ACHN (cell line): Measurements from ENCODE around the gene NFKB1.

Experiments used
- DNase-seq: peaks from one replicate; pipeline ENCODE4 v3.0.0-alpha.2; 2015
- in situ Hi-C: cut with HindIII; loops from 2 replicates; pipeline ENCODE4 v1.10.0; 2017; ENCODE audit warnings: low sequenced_read_pairs, low pct_ligation_motif_present, low pct_unique_long_range_greater_than_20kb

NFKB1 gene

GRCh38 chr4:102492531-102493241 lies 8.5 kb upstream of the NFKB1 start:
- in situ Hi-C loops, result no loop called here
- DNase-seq, result no peak

- DNase-seq, result no peak
- in situ Hi-C loops, result no loop called here
These were observed 7.9 kb upstream of the NFKB1 start for GRCh38 chr4:102493257-102493656.

GRCh38 chr4:102493794-102494193 lies 7.4 kb upstream of the NFKB1 start:
- DNase-seq, result no peak
- in situ Hi-C loops, result no loop called here

- no peak for DNase-seq
- in situ Hi-C loops, result no loop called here
These were observed 6.6 kb upstream of the NFKB1 start for GRCh38 chr4:102494603-102495002.

- DNase-seq, result no peak
- in situ Hi-C loops, result no loop called here
These were observed 3.2 kb upstream of the NFKB1 start for GRCh38 chr4:102497986-102498385.

GRCh38 chr4:102500352-102500695 lies 835 bp upstream of the NFKB1 start:
- in situ Hi-C loops, result no loop called here
- DNase-seq, result peak; percentile 33

GRCh38 chr4:102501447-102501696 lies 213 bp downstream of the NFKB1 start:
- in situ Hi-C loops, result no loop called here
- peak; percentile 49 for DNase-seq

GRCh38 chr4:102502543-102502818 lies 1.3 kb downstream of the NFKB1 start:
- DNase-seq, result no peak
- in situ Hi-C loops, result no loop called here

GRCh38 chr4:102503301-102503746 lies 2.2 kb downstream of the NFKB1 start:
- in situ Hi-C loops, result no loop called here
- peak; percentile 37 for DNase-seq

GRCh38 chr4:102503831-102504786 lies 3.0 kb downstream of the NFKB1 start:
- DNase-seq, result no peak
- in situ Hi-C loops, result no loop called here

GRCh38 chr4:102504941-102505340 lies 3.8 kb downstream of the NFKB1 start:
- in situ Hi-C loops, result no loop called here
- DNase-seq, result no peak

- in situ Hi-C loops, result no loop called here
- DNase-seq, result no peak
These were observed 4.5 kb downstream of the NFKB1 start for GRCh38 chr4:102505708-102506107.

- in situ Hi-C loops, result no loop called here
These were observed 5.4 kb downstream of the NFKB1 start for GRCh38 chr4:102506523-102506922.

GRCh38 chr4:102511830-102512605 lies 10.9 kb downstream of the NFKB1 start:
- no peak for DNase-seq
- in situ Hi-C loops, result no loop called here

More at GRCh38 chr4:102506523-102506922, 5.4 kb downstream of the NFKB1 start:
- no peak for DNase-seq

- in situ Hi-C loops, result no loop called here
These were observed 13.3 kb downstream of the NFKB1 start for GRCh38 chr4:102514298-102514964.

GRCh38 chr4:102517753-102518152 lies 16.6 kb downstream of the NFKB1 start:
- in situ Hi-C loops, result no loop called here
- DNase-seq, result no peak

More at GRCh38 chr4:102514298-102514964, 13.3 kb downstream of the NFKB1 start:
- DNase-seq, result no peak

GRCh38 chr4:102518703-102519131 lies 17.6 kb downstream of the NFKB1 start:
- in situ Hi-C loops, result no loop called here
- DNase-seq, result no peak

GRCh38 chr4:102519925-102520324 lies 18.8 kb downstream of the NFKB1 start:
- in situ Hi-C loops, result no loop called here

GRCh38 chr4:102521570-102521969 lies 20.4 kb downstream of the NFKB1 start:
- in situ Hi-C loops, result no loop called here
- no peak for DNase-seq

More at GRCh38 chr4:102519925-102520324, 18.8 kb downstream of the NFKB1 start:
- DNase-seq, result no peak
